Stimulated activated CD8-positive, alpha-beta memory T cell treated with anti-CD3 and anti-CD28 coated beads, Interleukin-7, amount 100 ng/mL, for 24 hours (primary cell): ENCODE measurements around the gene PADI1.

Experiments used
- DNase-seq: peaks from one replicate; pipeline ENCODE4 v3.0.0-alpha.2; 2020; ENCODE audit warnings: low read depth

The PADI1 gene

GRCh38 chr1:17183388-17184160, 21.4 kb upstream of the PADI1 start:
- no peak for DNase-seq

- DNase-seq = no peak
Observed at GRCh38 chr1:17184161-17184665, 20.7 kb upstream of the PADI1 start.

- DNase-seq = no peak
Observed at GRCh38 chr1:17184822-17185484, 20.0 kb upstream of the PADI1 start.

- DNase-seq = no peak
Observed at GRCh38 chr1:17185485-17185860, 19.5 kb upstream of the PADI1 start.

- no peak for DNase-seq
Observed at GRCh38 chr1:17186216-17186909, 18.6 kb upstream of the PADI1 start.

- no peak for DNase-seq
Observed at GRCh38 chr1:17187051-17187450, 17.9 kb upstream of the PADI1 start.

GRCh38 chr1:17188217-17188616, 16.7 kb upstream of the PADI1 start:
- no peak for DNase-seq

GRCh38 chr1:17188889-17189631, 15.9 kb upstream of the PADI1 start:
- no peak for DNase-seq

GRCh38 chr1:17189632-17189990, 15.3 kb upstream of the PADI1 start:
- DNase-seq = no peak

- no peak for DNase-seq
Observed at GRCh38 chr1:17190010-17190995, 14.6 kb upstream of the PADI1 start.

GRCh38 chr1:17191990-17192242, 13.0 kb upstream of the PADI1 start:
- DNase-seq = no peak

- no peak for DNase-seq
Observed at GRCh38 chr1:17192394-17193221, 12.3 kb upstream of the PADI1 start.

- no peak for DNase-seq
Observed at GRCh38 chr1:17193222-17194132, 11.5 kb upstream of the PADI1 start.

GRCh38 chr1:17194133-17194475, 10.8 kb upstream of the PADI1 start:
- DNase-seq = no peak

GRCh38 chr1:17194615-17195528, 10.1 kb upstream of the PADI1 start:
- DNase-seq = no peak

- DNase-seq = no peak
Observed at GRCh38 chr1:17195731-17196130, 9.2 kb upstream of the PADI1 start.

- no peak for DNase-seq
Observed at GRCh38 chr1:17196496-17197185, 8.3 kb upstream of the PADI1 start.

- DNase-seq = no peak
Observed at GRCh38 chr1:17197696-17198095, 7.2 kb upstream of the PADI1 start.
